GM12878 (cell line): ENCODE data around the gene LRRTM3. TPM values are rescaled to one million over a fixed set of nuclear protein-coding genes. Genes with fewer than 3 reads are reported as not detected.

Experiments
- ATAC-seq: fragments of 200-7000 bp; cut with Tn5 transposase; 3 replicates; pipeline ENCODE4 v1.9.1; 2020; ENCODE audit warnings: mild to moderate bottlenecking, moderate library complexity
- BruUV-seq: library from RNA; stranded (reverse); fragments of 400-500 nt; replicated peaks from 2 replicates; lab custom pipeline; 2021; lab: Mats Ljungman, UMichigan
- CTCF ChIA-PET: fragments of 300-600 bp; sonication (Branson Sonifier 250); formaldehyde crosslinking; extraction: SDS; loops from one replicate; lab custom pipeline; 2021; ENCODE audit warnings: inconsistent platforms; lab: Yijun Ruan, JAX
- POLR2A ChIA-PET: fragments of 350-600 bp; formaldehyde crosslinking; extraction: SDS; loops from one replicate; lab custom pipeline; 2021; ENCODE audit warnings: inconsistent platforms; lab: Charles Lee
- RAD21 ChIA-PET: fragments of 300-600 bp; sonication (Branson Sonifier 250); formaldehyde crosslinking; loops from one replicate; lab custom pipeline; 2023; ENCODE audit warnings: antibody characterized with exemption; ENCODE audit not compliant: unreplicated experiment; lab: Charles Lee
- SMC1A ChIA-PET: fragments of 300-600 bp; sonication (Branson Sonifier 250); formaldehyde crosslinking; loops from one replicate; lab custom pipeline; 2023; ENCODE audit not compliant: unreplicated experiment, uncharacterized antibody; lab: Charles Lee
- DNase-seq: peaks from one replicate; pipeline ENCODE4 v3.0.0-alpha.2; 2011; ENCODE audit warnings: low read depth, low spot score
- FAIRE-seq: peaks from 3 replicates; lab custom pipeline; 2011; peaks lifted over from hg19 to GRCh38; lab: Jason Lieb, UNC
- H2AFZ ChIP-seq: 2 replicates; pipeline ENCODE4 v1.6.0; 2011; ENCODE audit warnings: low read depth, low read length, control low read depth; ENCODE audit not compliant: control insufficient read depth
- H3K27ac ChIP-seq: 2 replicates; pipeline ENCODE4 v1.5.1; 2011; ENCODE audit warnings: control low read depth; ENCODE audit not compliant: control insufficient read depth, insufficient read depth
- H3K27me3 ChIP-seq, 2 experiments: replicated peaks in 1 of 2; 2 replicates each; pipeline versions ENCODE4 v1.6.0 to v1.6.1; 2011; ENCODE audit warnings: low read length in 1 of 2; ENCODE audit not compliant: control insufficient read depth in 2 of 2, insufficient read depth in 2 of 2
- H3K36me3 ChIP-seq, 2 experiments: 2 replicates each; pipeline ENCODE4 v1.5.1; 2011; ENCODE audit warnings: low read length in 1 of 2; ENCODE audit not compliant: control insufficient read depth in 2 of 2, insufficient read depth in 2 of 2
- H3K4me1 ChIP-seq: 2 replicates; pipeline ENCODE4 v1.6.1; 2011; ENCODE audit warnings: mild to moderate bottlenecking, low read length, moderate library complexity, mixed read lengths; ENCODE audit not compliant: control insufficient read depth, insufficient read depth
- H3K4me2 ChIP-seq: 2 replicates; pipeline ENCODE4 v1.6.0; 2011; ENCODE audit warnings: control low read depth; ENCODE audit not compliant: control insufficient read depth, insufficient read depth
- H3K4me3 ChIP-seq: fragments of 200-600 bp; sonication (generic); 2 replicates; pipeline ENCODE4 v1.5.1; 2016
- H3K79me2 ChIP-seq: 2 replicates; pipeline ENCODE4 v1.6.0; 2011; ENCODE audit warnings: low read length; ENCODE audit not compliant: control insufficient read depth, insufficient read depth
- H3K9ac ChIP-seq: 2 replicates; pipeline ENCODE4 v1.8.0; 2011; ENCODE audit warnings: low read length, control low read depth, mixed read lengths; ENCODE audit not compliant: control insufficient read depth, insufficient read depth
- H3K9me3 ChIP-seq: replicated peaks from 3 replicates; pipeline ENCODE4 v1.5.1; 2011; ENCODE audit warnings: mild to moderate bottlenecking, low read length; ENCODE audit not compliant: control insufficient read depth, insufficient read depth
- H4K20me1 ChIP-seq: 2 replicates; pipeline ENCODE4 v1.6.0; 2011; ENCODE audit not compliant: control insufficient read depth, insufficient read depth
- BRCA1 ChIP-seq: IDR thresholded peaks from 2 replicates; pipeline ENCODE4 v1.6.1; 2011; ENCODE audit warnings: low read depth, low read length, improper control_type of control experiment
- CBFB ChIP-seq: IDR thresholded peaks from 2 replicates; pipeline ENCODE4 v1.6.1; 2016; ENCODE audit warnings: antibody characterized with exemption, low read depth
- HCFC1 ChIP-seq: fragments of 150-350 bp; IDR thresholded peaks from 2 replicates; pipeline ENCODE4 v1.6.1; 2014; ENCODE audit warnings: low read length
- MYC ChIP-seq: IDR thresholded peaks from 2 replicates; pipeline ENCODE4 v1.6.1; 2011; ENCODE audit warnings: mild to moderate bottlenecking, low read length, moderate library complexity, inconsistent platforms; ENCODE audit not compliant: insufficient read depth, insufficient replicate concordance, insufficient read length, severe bottlenecking
- PAX8 ChIP-seq: fragments of 450-650 bp; IDR thresholded peaks from 2 replicates; pipeline ENCODE4 v1.6.1; 2017; ENCODE audit warnings: mild to moderate bottlenecking, moderate library complexity
- POU2F2 ChIP-seq: IDR thresholded peaks from 3 replicates; pipeline ENCODE4 v1.6.1; 2011; ENCODE audit warnings: low read depth, mild to moderate bottlenecking, low read length, borderline replicate concordance
- RAD21 ChIP-seq: IDR thresholded peaks from 2 replicates; pipeline ENCODE4 v1.6.1; 2011; ENCODE audit warnings: mild to moderate bottlenecking, low read depth, low read length, moderate library complexity; ENCODE audit not compliant: insufficient read depth
- RAD51 ChIP-seq: fragments of 450-650 bp; IDR thresholded peaks from 2 replicates; pipeline ENCODE4 v1.6.1; 2016; ENCODE audit warnings: moderate library complexity, mild to moderate bottlenecking, inconsistent platforms
- SIX5 ChIP-seq: IDR thresholded peaks from 2 replicates; pipeline ENCODE4 v1.6.1; 2011; ENCODE audit warnings: mild to moderate bottlenecking, low read depth, low read length, moderate library complexity; ENCODE audit not compliant: severe bottlenecking
- WGBS: methylation state at CpG from one replicate; pipeline ENCODE4 v1.1.6; 2016; ENCODE audit warnings: low lambda C conversion rate; ENCODE audit not compliant: insufficient replicate concordance, insufficient coverage; ENCODE audit errors: missing lambda C conversion rate; 5-methylcytosine and 5-hydroxymethylcytosine counted together
- in situ Hi-C: fragments of 300-500 bp; cut with MboI; formaldehyde crosslinking; loops from 9 replicates; pipeline ENCODE4 v1.14.3; 2018; ENCODE audit warnings: mixed read lengths
- intact Hi-C: fragments of 100-400 bp; cut with micrococcal nuclease; formaldehyde crosslinking; loops from one replicate; pipeline ENCODE4 v1.14.2; 2022; ENCODE audit not compliant: unreplicated experiment
- polyA plus RNA-seq, 11 experiments: library from polyadenylated mRNA; depleted of rRNA in 4 of 11; unstranded in 6 of 11; stranded (reverse) in 5 of 11; fragments of >200 nt; fragmentation: Nextera tagmentation in 4 of 11; fragmentation: Illumina TruSeq in 1 of 11; extraction: Ambion mirVana in 4 of 11; extraction: Trizol in 1 of 11; gene quantifications; 1 replicate in 1 of 11; 2 replicates in 10 of 11; pipeline versions ENCODE4 v1.2.1 to v1.2.3, GENCODE V29; 2011 to 2016; ENCODE audit warnings: inconsistent platforms in 2 of 11, missing spikeins in 2 of 11, low read depth in 1 of 11
- total RNA-seq, 4 experiments: library from RNA; depleted of rRNA in 3 of 4; stranded (reverse); fragments of >200 nt in 3 of 4; fragmentation: Illumina TruSeq in 1 of 4; extraction: Trizol in 1 of 4; gene quantifications; 2 replicates each; pipeline versions ENCODE4 v1.2.1 to v1.2.3, GENCODE V29; 2013 to 2021
- TF ChIP-seq, protein P1 (sequence below): IDR thresholded peaks from 2 replicates; pipeline ENCODE4 v1.6.1; 2011; ENCODE audit warnings: low read depth, mild to moderate bottlenecking, low read length, moderate library complexity, borderline replicate concordance; ENCODE audit errors: extremely low read depth
- TF ChIP-seq, protein P2 (sequence below): fragments of 450-650 bp; IDR thresholded peaks from 2 replicates; pipeline ENCODE4 v1.6.1; 2014; ENCODE audit warnings: mild to moderate bottlenecking

LRRTM3 gene
- total and polyA plus RNA-seq, 10 of the 15 experiments (the other 5 are each of a cell fraction or from before 2014, with no cell fraction given), result not detected

DNA sequence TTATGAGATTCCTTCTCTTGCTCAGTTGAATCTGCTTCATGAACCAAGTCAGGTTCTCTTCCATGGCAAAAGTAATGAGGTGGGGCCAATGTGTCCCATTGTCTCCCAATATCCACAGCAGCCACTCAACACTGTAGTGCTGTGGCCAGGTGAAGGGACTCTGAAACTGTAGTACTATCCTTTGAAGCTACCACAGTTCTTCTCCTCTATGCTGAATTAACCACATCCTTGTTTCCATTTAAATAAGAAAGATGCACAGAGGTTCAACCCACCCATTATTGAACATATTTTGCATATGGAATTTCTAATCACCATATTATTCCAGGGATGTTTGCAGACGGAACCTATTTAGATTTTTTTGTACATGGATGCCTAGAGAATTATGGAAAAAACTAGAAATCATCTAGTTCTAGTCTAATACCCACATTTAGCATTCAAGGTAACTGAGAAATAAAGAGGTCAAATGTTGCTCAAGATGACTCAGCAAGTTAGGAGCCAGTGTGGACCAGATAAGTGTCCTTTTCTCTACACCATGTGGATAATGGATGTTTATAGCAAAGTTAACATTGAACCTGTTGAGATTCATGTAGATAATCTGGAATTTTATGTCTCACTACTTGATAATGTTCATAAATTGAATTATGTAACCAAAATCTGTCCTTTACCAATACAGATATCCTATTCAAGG lies 64.5 kb downstream of the LRRTM3 start (continued):
- TF ChIP-seq PAX8, result no peak

DNA sequence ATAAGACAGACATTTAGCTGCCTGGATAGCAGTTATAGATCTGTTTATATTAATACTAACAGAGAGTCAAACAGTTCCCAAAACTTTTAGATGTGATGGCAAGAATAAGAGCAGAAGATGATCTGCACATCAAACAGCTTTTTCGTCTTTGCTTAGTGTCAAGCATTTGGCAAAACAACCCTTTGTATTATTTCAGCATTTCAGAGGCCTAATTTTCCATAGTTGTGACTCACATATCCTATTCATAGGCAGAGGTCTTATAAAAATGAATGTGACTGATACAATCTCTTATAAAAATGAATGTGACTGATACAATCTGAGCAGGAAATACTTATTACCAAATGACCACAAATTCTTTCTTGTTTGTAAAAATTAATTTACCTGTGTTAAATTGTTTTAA lies 71.2 kb downstream of the LRRTM3 start:
- BruUV-seq, result no TSS peak
- FAIRE-seq (no peak), ATAC-seq (no peak), DNase-seq (no peak)
- H3K27ac ChIP-seq, result no peak overlapping the region
- H3K9me3 ChIP-seq, result no peaks in the 10 kb centered on the region
- ChIA-PET RAD21 (no interaction called here), POLR2A (no interaction called here), CTCF (no interaction called here), SMC1A (no interaction called here)
- H3K4me3 ChIP-seq, result no peak overlapping the region
- in situ Hi-C loops, result no loop called here
- H4K20me1 ChIP-seq, result no peaks in the 10 kb centered on the region
- no peaks in the 10 kb centered on the region for H3K36me3 ChIP-seq
- no peaks in the 10 kb centered on the region for H3K79me2 ChIP-seq
- intact Hi-C loops, result no loop called here
- H3K27me3 ChIP-seq, result no peaks in the 10 kb centered on the region
- TF ChIP-seq POU2F2, result no peak
- TF ChIP-seq RAD51, result no peak
- TF ChIP-seq, protein P1, sequence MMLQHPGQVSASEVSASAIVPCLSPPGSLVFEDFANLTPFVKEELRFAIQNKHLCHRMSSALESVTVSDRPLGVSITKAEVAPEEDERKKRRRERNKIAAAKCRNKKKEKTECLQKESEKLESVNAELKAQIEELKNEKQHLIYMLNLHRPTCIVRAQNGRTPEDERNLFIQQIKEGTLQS, result no peak
- TF ChIP-seq BRCA1, result no peak
- TF ChIP-seq, protein P2, sequence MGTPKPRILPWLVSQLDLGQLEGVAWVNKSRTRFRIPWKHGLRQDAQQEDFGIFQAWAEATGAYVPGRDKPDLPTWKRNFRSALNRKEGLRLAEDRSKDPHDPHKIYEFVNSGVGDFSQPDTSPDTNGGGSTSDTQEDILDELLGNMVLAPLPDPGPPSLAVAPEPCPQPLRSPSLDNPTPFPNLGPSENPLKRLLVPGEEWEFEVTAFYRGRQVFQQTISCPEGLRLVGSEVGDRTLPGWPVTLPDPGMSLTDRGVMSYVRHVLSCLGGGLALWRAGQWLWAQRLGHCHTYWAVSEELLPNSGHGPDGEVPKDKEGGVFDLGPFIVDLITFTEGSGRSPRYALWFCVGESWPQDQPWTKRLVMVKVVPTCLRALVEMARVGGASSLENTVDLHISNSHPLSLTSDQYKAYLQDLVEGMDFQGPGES, result no peak
- no peak for TF ChIP-seq SIX5
- no peak for TF ChIP-seq HCFC1
- no peak for TF ChIP-seq MYC
- TF ChIP-seq CBFB, result no peak
- no peak for TF ChIP-seq RAD21
- no peak overlapping the region for H3K4me2 ChIP-seq
- H2AFZ ChIP-seq, result no peak overlapping the region
- H3K4me1 ChIP-seq, result no peaks in the 10 kb centered on the region
- no peak overlapping the region for H3K9ac ChIP-seq
- WGBS, result 11% methylated on average over 1 of the region's 1 CpG
